ENCODE results near the gene EIF3CL.
A peak's percentile ranks its signal among the peaks of the same experiment; 100 is the strongest.
"Not testable (repeated sequence)": the region's sequence is repeated elsewhere in the genome, so short reads cannot be mapped to it uniquely, and the experiment has no call there.

The EIF3CL gene

GRCh38 chr16:28403220-28404072 is at the start of gene EIF3CL:
EIF3CL (minus strand) TSS chr16:28403841; CDS start chr16:28403618, 223 bp downstream.
- not testable (repeated sequence) for DNase-seq

GRCh38 chr16:28447081-28447480 is 43.4 kb upstream of the EIF3CL start:
- not testable (repeated sequence) for DNase-seq

GRCh38 chr16:28446388-28446787 is 42.7 kb upstream of the EIF3CL start:
- not testable (repeated sequence) for DNase-seq

GRCh38 chr16:28443943-28444342 is 40.3 kb upstream of the EIF3CL start:
- not testable (repeated sequence) for DNase-seq

GRCh38 chr16:28438899-28439298 is 35.3 kb upstream of the EIF3CL start:
- DNase-seq, result not testable (repeated sequence)

GRCh38 chr16:28435340-28435739 is 31.7 kb upstream of the EIF3CL start:
- not testable (repeated sequence) for DNase-seq

GRCh38 chr16:28426060-28426680 is 22.5 kb upstream of the EIF3CL start:
- DNase-seq, result not testable (repeated sequence)

GRCh38 chr16:28421071-28421750 is 17.6 kb upstream of the EIF3CL start:
- not testable (repeated sequence) for DNase-seq

- not testable (repeated sequence) for DNase-seq
These were observed 13.4 kb upstream of the EIF3CL start for GRCh38 chr16:28417033-28417432.

GRCh38 chr16:28414530-28414929 is 10.9 kb upstream of the EIF3CL start:
- DNase-seq, result not testable (repeated sequence)

GRCh38 chr16:28413585-28413984 is 9.9 kb upstream of the EIF3CL start:
- DNase-seq, result not testable (repeated sequence)

- not testable (repeated sequence) for DNase-seq
These were observed 11.6 kb downstream of the EIF3CL start for GRCh38 chr16:28392054-28392453.

- not testable (repeated sequence) for DNase-seq
These were observed 21.3 kb downstream of the EIF3CL start for GRCh38 chr16:28382177-28382867.

GRCh38 chr16:28377822-28378221 is 25.8 kb downstream of the EIF3CL start:
- not testable (repeated sequence) for DNase-seq

GRCh38 chr16:28377108-28377625 is 26.5 kb downstream of the EIF3CL start:
- not testable (repeated sequence) for DNase-seq

- DNase-seq, result not testable (repeated sequence)
These were observed 28.5 kb downstream of the EIF3CL start for GRCh38 chr16:28375115-28375514.

- DNase-seq, result not testable (repeated sequence)
These were observed 29.4 kb downstream of the EIF3CL start for GRCh38 chr16:28374281-28374680.

- DNase-seq, result not testable (repeated sequence)
These were observed 35.7 kb downstream of the EIF3CL start for GRCh38 chr16:28367926-28368325.

- peak; percentile 68 for DNase-seq
These were observed 39.1 kb downstream of the EIF3CL start for GRCh38 chr16:28364268-28365173.

GRCh38 chr16:28363408-28363807 is 40.2 kb downstream of the EIF3CL start, which contains the start of gene NPIPB6:
NPIPB6 (minus strand) TSS chr16:28363508; CDS start chr16:28362822, 686 bp downstream.
- DNase-seq, result not testable (repeated sequence)

- DNase-seq, result not testable (repeated sequence)
These were observed 41.0 kb downstream of the EIF3CL start for GRCh38 chr16:28362600-28362999.
